NCI-H2081 (cell line): Measurements from ENCODE around the gene RIPOR2.
"Not testable (repeated sequence)": the region's sequence is repeated elsewhere in the genome, so short reads cannot be mapped to it uniquely, and the experiment has no call there.

Source experiments
- DNase-seq, 2 experiments: peaks; one replicate each; lab custom pipeline; 2025; lab: John Stamatoyannopoulos, UW

Gene RIPOR2

DNA sequence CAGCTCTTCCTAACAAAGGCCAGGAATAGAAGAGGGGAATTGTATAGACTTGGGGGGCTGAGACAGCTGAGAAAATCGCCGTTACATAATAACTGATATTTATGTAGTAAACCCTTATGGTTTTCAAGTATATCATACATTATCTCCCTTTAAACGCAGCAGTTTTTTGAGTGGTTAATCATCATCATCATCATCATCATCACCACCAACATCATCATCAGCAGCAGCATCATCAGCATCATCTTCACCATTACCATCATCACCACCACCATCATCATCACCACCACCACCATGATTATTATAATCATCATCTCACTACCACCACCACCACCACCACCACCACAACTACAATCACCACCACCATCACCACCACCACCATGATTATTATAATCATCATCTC is 9.1 kb downstream of the RIPOR2 start:
- not testable (repeated sequence) for DNase-seq

DNA sequence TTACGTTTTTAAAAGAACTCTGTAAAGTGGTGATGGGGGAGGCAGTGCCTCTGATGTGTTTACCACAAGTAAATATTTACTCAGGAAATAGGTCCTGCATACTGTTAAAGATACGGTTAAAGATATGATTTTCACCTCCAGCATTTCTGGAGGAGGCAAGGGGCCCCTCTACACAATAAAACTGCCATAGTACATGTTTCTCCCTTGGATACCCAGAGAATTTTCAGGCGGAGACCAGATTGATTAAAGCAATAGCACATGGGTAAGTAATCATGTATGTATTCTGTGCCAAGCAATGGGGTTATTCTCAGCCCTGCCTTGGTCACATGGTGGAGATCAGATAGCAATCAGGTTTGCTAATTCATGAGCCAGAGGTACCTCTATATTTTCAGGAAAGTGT is 9.6 kb downstream of the RIPOR2 start:
- DNase-seq: peak in 1 of 2 experiments; percentile 39

DNA sequence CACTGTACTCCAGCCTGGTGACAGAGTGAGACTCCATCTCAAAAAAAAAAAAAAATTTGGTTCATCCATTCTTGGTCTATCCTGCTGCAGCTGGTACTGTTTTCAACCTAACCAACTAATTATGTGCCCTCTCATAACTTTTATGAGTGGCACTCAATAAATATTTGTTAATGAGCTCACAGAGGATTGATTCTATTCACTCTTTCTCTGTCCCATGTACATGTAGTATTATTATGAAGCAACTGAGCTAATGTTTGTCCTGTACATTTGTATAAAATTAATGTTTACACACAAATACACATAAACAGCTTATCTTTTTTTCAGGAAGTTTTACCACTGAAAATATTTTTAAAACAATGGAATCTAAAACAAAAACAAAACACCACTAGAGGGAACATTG is 10.1 kb downstream of the RIPOR2 start:
- DNase-seq: peak in 1 of 2 experiments; percentile 4

DNA sequence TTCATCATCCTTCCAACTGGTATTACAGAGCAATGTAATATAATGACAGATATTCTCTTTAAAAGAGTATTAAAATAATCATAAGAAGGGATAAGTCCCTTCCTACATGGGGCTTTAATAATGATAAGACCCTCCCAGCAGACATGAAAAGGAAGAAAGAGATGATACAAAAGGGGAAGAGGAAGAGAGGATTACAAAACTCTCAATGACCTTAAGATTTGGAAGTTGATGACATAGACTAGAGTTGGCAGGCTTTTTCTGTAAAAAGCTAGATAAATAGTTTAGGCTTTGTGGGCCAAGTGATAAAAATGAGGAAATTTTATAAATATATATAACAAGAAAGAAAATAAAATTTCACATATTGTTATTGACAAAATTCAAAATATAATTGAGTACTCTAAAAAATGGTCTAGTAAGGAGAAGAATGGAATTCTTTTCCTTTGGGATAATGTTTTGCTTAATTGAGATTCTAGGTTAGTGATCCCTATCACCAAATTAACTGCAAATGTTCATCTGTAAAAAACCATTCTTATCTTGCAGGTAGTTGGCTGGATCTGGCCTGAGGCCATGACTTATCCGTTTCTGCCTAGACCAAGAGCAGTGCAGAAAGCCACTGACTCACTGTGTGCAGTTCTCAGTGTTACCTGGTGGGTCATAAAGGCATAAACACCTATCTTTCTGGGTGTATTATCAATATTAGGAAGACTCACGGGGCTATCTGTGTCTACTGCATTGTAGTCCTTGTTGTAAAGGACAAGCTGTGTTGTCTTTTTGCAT is 11.0 kb downstream of the RIPOR2 start:
- no peak for DNase-seq

GRCh38 chr6:24923885-24924401 is 11.8 kb downstream of the RIPOR2 start:
- no peak for DNase-seq

- no peak for DNase-seq
Measured at GRCh38 chr6:24922814-24923213, 12.9 kb downstream of the RIPOR2 start.

DNA sequence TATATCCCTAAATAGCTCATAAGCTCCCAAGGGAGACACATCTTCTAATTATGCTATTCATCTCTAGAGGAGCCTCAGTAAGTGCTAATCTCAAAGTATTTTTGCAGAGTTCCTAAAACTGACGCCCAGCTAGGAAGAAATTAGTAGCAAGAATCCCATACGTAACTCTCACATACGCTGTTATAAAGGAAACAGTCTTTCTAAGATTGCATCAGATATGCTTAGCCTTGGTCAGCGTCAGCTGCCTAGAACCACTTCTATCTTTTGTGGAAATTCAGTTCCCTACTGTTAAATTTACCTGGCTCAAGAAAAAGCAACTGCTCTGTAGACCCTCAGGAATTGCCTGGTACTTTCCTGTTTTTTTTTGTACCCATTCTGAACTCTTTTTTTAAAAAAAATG is 13.6 kb downstream of the RIPOR2 start:
- no peak for DNase-seq

GRCh38 chr6:24920136-24920535 is 15.6 kb downstream of the RIPOR2 start:
- peak in 1 of 2 experiments; percentile 23 for DNase-seq

DNA sequence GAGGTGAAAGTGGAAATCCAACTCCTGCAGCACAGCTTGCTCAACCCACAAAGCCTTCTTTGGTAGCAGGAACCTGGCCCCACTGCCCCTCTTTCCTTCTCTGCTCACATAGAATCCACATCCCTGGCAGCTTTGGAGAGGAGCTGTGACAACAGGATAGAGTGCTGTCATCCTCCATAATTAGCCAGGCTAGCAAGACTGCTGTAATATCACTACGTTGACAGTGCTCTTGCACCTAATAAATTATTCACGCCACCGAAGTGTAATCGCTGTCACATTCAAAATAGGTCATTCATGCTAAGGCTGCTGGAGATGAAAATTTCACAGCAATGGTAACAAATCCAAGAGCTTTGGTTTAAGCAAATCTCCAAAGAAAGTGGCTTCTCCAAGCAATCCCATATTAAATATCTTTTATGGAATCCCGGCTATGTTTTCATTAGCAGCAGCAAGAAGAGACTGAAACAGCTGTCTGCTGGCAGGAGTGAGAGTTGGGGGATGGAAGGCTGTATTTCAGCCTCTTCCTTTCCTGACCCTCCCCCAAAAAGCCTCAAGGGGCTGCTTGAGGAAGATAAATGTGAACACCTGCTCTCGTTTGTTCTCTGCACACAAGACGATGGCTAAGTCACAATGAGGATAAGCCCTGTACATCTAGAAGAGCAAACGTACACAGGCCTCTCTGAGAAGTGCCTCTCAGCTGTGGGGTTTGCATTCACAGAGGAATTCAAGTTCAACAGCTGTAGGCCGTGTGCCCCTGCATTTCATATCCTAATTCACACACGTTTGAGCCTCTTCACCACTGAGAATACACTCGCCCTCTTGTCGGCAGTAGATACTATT is 16.5 kb downstream of the RIPOR2 start:
- DNase-seq: peak; percentile 50 to 68

DNA sequence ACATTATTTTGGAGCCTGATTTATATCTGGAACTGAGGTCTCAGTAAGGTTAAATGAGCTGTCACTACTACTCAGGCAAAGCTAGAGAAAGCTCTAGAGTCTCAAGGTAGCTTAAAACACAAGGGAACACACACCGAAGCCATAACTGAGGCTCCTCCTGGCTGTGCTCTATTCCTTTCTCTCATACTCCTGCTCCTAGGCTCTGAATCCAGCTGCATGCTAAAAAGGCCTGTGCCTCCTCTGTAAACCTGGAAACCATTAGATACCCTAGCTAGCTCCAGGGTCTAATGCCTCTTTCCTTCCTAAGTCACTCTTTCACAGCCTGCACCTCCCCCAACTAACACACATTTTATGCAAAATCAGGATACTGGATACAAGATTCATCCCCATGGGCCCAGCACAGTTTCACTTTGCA is 17.1 kb downstream of the RIPOR2 start:
- DNase-seq: no peak

DNA sequence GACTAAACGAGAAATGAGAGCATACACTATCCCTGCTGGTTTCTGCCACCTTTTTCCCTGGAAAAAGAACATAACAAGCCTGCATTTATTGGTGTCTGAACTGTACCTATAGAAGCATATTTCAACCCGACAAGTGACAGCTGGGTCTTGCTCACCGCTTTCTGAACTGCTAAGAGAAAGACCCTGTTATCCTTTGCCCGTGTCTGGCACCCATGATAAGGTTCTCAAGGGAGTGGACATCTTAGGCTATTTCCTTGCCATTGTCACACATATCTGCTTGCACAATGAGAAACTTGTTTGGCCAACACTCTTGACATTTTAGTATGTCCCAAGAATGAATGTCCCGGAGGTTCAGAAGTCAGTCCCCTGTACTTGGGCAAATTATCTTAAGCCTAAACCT is 19.3 kb downstream of the RIPOR2 start:
- no peak for DNase-seq

DNA sequence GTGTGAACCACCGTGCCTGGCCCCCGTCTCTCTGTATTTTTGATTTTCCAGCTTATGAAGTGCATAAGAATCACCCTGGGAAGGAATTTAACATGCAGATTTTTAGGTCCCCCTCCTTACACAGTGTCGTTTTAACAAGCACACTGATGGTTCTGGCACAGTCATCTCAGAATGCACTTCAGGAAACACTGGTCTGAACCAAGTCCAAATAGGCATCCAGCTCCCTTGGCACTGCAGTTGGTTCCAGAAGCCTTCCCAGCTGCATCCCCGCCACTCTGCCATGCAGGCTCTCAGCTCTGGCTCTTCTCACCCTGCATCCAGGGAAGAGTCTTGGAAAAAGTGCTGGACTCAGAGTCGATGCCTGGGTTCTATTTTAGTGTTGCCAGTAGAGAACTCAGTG is 20.1 kb downstream of the RIPOR2 start:
- DNase-seq: no peak

DNA sequence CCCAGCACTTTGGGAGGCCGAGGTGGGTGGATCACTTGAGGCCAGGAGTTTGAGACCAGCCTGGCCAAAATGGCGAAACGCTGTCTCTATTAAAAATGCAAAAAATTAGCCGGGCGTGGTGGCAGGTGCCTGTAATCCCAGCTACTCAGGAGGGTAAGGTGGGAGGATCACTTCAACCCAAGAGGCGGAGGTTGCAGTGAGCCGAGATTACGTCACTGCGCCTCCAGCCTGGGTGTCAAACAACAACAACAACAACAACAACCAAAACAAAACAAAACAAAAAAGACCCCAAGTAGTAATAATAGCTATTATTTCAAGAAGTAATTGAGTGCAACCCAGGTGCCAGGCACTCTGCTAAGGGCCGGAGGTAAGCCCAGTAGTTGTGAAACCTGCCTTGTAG is 21.7 kb downstream of the RIPOR2 start:
- not testable (repeated sequence) for DNase-seq

- DNase-seq: no peak
Measured at GRCh38 chr6:24911796-24912382, 23.9 kb downstream of the RIPOR2 start.

DNA sequence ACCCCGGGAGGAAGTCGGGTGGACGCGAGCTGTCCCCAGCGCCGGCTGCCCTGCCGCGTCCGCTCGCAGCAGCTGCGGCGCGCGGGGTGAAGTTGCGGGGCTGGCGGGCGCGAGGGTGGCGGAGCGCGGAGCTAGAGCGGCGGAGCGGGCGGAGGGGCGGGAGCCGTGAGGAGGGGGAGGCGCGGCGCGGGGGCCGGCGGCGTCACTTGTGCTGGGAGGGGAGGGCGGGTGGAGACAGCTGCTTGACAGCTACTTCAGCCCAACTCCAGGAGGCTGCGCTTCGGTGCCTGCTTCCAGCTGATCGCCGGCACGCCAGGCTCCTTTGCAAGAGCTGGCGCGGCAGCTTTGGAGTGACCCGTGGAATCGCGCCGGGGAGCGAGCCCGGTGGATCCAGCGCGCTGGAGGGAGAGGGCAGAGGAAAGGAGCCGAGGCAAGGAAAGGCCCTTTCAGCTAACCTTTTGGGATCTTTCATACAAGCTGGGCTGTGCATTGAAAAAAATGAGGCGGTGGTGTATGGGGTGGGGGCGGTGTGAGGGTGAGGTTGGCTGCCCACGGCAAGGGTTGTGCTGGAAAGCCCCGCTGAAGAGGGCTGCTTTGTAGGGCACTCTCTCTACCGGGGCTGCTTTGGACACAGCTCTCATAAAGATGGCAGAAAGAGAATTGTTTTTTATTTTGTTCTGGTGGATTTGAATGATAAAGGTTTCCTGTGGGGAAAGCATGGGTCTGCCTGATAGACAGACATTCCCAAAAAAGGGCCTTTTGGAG is 24.6 kb downstream of the RIPOR2 start:
- DNase-seq: peak in 1 of 2 experiments; percentile 11

GRCh38 chr6:24910331-24910960 is 25.3 kb downstream of the RIPOR2 start:
- DNase-seq: no peak

DNA sequence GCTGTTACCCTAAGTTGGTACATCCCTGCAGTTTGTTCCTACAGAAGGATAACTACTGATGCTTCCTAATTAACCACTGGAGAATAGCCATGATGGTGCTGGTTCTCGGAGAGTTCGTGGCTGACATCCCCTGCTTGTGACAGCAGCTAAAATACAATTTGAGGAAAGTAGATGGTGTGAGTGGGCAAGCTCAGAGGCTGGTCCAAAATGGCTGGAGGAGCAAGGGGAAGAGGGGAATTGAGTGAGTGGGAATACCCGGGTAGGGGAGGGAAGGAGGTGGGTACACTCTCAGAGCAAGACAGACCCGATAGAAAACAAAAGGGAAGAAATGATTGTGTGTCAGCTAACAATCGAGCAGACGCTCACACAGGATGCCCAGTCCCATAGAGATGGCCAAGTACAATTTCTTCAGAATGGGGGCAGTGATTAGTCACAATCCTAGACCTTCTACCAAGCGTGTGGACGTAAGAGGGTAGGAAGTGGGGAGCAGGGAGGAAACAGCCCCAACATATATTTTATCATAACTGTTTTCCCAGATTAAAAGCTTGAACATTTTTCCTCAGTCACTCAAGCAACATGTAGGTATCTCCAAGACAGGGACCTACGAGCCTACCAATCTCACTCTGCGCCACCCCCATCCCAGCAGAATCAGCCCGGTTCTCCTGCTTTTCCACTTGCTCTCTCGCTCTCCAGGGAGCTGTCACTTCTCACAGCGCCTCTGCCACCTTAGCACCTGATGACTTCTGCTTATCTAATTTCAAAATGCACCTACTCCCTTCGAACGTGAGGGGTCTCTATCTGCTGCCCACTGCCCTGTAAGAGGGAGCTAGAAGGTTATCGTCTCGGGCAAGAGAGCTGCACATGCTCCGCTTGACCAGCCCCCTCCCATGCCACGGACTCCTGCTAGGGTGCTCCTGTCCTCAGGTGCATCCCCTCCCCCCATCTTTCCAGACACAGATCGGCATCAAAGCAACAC is 26.2 kb downstream of the RIPOR2 start:
- DNase-seq: no peak

DNA sequence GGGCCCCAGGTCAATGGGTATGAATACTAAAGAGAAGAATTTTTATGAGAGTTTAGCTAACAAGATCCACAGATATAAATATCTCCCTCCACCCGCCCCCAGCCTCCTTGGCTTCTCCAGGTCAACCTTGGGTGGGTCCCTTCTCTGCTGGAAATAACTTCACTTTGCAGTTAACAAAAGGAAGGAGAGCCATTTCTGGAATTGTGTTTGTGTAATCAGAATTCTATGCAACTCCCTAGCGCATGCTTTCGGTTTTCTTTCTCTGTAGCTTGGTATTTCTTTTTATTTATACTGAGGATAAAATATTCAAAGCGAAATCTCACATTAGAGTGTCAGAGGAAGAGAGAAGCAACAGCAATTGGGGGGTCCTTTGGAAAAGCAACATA is 27.1 kb downstream of the RIPOR2 start:
- DNase-seq: no peak

DNA sequence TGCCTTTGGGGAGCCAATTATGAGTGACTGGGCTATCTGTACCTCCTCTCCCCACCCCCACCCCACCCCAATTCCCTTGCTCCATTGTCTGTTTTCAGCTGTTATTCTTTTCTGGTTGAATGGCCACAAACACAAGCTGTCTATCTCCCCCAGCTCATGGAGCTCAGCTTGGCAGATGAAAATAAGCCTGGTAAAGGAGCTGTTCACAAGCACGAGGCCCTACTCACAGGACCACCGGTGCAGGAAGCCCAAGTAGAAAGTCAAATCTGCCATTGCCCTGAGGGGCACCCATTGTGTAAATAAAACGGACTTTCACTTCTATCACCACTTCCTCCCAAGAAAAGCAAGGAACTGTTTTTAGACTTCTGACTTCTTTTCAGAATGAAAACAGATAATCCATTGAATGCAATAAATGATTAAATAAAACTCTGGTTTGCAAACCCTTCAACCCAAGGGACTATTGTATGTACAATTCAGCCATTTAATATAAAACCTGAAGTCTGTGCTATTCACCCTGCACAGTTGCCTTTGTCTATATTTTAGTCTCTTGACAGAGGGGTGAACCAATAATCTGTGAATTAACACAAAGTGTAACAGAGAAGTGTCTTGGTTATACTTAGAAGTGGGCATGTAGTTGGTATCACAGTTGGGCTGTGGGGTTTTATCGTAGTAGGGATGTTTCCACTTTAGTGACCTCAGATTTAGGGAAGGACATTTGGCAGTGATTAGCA is 27.7 kb downstream of the RIPOR2 start:
- DNase-seq: no peak
